Loucy (cell line): ENCODE measurements around the gene DENND6B.

Experiments used
- H2AFZ ChIP-seq: fragments of 200-600 bp; sonication (generic); 2 replicates; pipeline ENCODE4 v1.6.0; 2016; ENCODE audit warnings: antibody characterized with exemption, mild to moderate bottlenecking, low read length, moderate library complexity
- H3F3A ChIP-seq: fragments of 200-600 bp; 2 replicates; pipeline ENCODE4 v1.6.0; 2016; ENCODE audit warnings: antibody characterized with exemption, low read depth, mild to moderate bottlenecking
- H3K27me3 ChIP-seq: fragments of 200-600 bp; sonication (generic); 2 replicates; pipeline ENCODE4 v1.6.1; 2014; ENCODE audit warnings: low read length, mild to moderate bottlenecking; ENCODE audit not compliant: insufficient read depth, poor library complexity, severe bottlenecking
- H3K36me3 ChIP-seq: fragments of 200-600 bp; sonication (generic); 2 replicates; pipeline ENCODE4 v1.6.1; 2016; ENCODE audit warnings: low read length; ENCODE audit not compliant: insufficient read depth
- H3K4me1 ChIP-seq: fragments of 200-600 bp; sonication (generic); 2 replicates; pipeline ENCODE4 v1.5.1; 2014; ENCODE audit warnings: low read length, mild to moderate bottlenecking; ENCODE audit not compliant: insufficient read depth, poor library complexity, severe bottlenecking
- H3K4me2 ChIP-seq: fragments of 200-600 bp; sonication (generic); 2 replicates; pipeline ENCODE4 v1.6.0; 2014; ENCODE audit warnings: antibody characterized with exemption, low read length, low read depth, mild to moderate bottlenecking; ENCODE audit not compliant: poor library complexity, severe bottlenecking
- H3K4me3 ChIP-seq: fragments of 200-600 bp; sonication (generic); 2 replicates; pipeline ENCODE4 v1.5.1; 2014; ENCODE audit warnings: low read length, mild to moderate bottlenecking, mixed read lengths; ENCODE audit not compliant: poor library complexity, severe bottlenecking
- H3K79me2 ChIP-seq: fragments of 200-600 bp; sonication (generic); 2 replicates; pipeline ENCODE4 v1.6.1; 2014; ENCODE audit warnings: low read length; ENCODE audit not compliant: insufficient read depth
- H3K9ac ChIP-seq: fragments of 200-600 bp; sonication (generic); 2 replicates; pipeline ENCODE4 v1.6.0; 2014; ENCODE audit warnings: mild to moderate bottlenecking, low read depth, low read length, moderate library complexity; ENCODE audit not compliant: poor library complexity, severe bottlenecking
- H3K9me2 ChIP-seq: fragments of 200-600 bp; sonication (generic); replicated peaks from 2 replicates; pipeline ENCODE4 v1.6.1; 2016; ENCODE audit warnings: low read depth, low read length, mixed read lengths
- H3K9me3 ChIP-seq: fragments of 200-600 bp; sonication (generic); 2 replicates; pipeline ENCODE4 v1.6.1; 2014; ENCODE audit warnings: mild to moderate bottlenecking, antibody characterized with exemption, low read length, low read depth; ENCODE audit not compliant: insufficient read depth
- H4K20me1 ChIP-seq: fragments of 200-600 bp; sonication (generic); 2 replicates; pipeline ENCODE4 v1.6.0; 2014; ENCODE audit warnings: antibody characterized with exemption, low read length, mild to moderate bottlenecking; ENCODE audit not compliant: insufficient read depth, poor library complexity, severe bottlenecking
- CTCF ChIP-seq: fragments of 200-600 bp; sonication (generic); conservative IDR thresholded peaks from 2 replicates; pipeline ENCODE4 v1.5.1; 2014; ENCODE audit warnings: mild to moderate bottlenecking, antibody characterized with exemption, low read length
- EZH2phosphoT487 ChIP-seq: fragments of 200-600 bp; IDR thresholded peaks from 2 replicates; pipeline ENCODE4 v1.6.1; 2018; ENCODE audit warnings: antibody characterized with exemption, mild to moderate bottlenecking, moderate library complexity, borderline replicate concordance

DENND6B gene

GRCh38 chr22:50289942-50290630, 36.7 kb downstream of the DENND6B start:
- H3K36me3 ChIP-seq, result peaks cover 9% of the 10 kb centered on the region; the same call in 1 of the 2 replicates
- no peaks in the 10 kb centered on the region for H3K27me3 ChIP-seq
- no peaks in the 10 kb centered on the region for H3F3A ChIP-seq
- H3K9me3 ChIP-seq, result no peaks in the 10 kb centered on the region
- H3K4me2 ChIP-seq, result no peak overlapping the region
- no peak for TF ChIP-seq CTCF
- TF ChIP-seq EZH2phosphoT487, result no peak
- H3K9me2 ChIP-seq, result no peaks in the 10 kb centered on the region
- no peaks in the 10 kb centered on the region for H4K20me1 ChIP-seq
- peaks cover 3% of the 10 kb centered on the region for H3K4me1 ChIP-seq
- H3K9ac ChIP-seq, result no peak overlapping the region
- no peak overlapping the region for H2AFZ ChIP-seq
- no peak overlapping the region for H3K4me3 ChIP-seq
- H3K79me2 ChIP-seq, result no peaks in the 10 kb centered on the region; the same call in 1 of the 2 replicates

- Histone ChIP-seq H2AFZ (no peak overlapping the region), H3K9me2 (no peaks in the 10 kb centered on the region), H3K27me3 (no peaks in the 10 kb centered on the region), H3K79me2 (no peaks in the 10 kb centered on the region; the same call in 1 of the 2 replicates), H3K9me3 (no peaks in the 10 kb centered on the region), H4K20me1 (no peaks in the 10 kb centered on the region), H3K4me1 (peaks cover 3% of the 10 kb centered on the region), H3F3A (no peaks in the 10 kb centered on the region), H3K4me2 (no peak overlapping the region), H3K9ac (no peak overlapping the region), H3K36me3 (peaks cover 9% of the 10 kb centered on the region; the same call in 1 of the 2 replicates), H3K4me3 (no peak overlapping the region)
- TF ChIP-seq CTCF, result no peak
- TF ChIP-seq EZH2phosphoT487, result no peak
These were observed 37.5 kb downstream of the DENND6B start for GRCh38 chr22:50289151-50289941.

GRCh38 chr22:50287731-50288130, 39.1 kb downstream of the DENND6B start:
- Histone ChIP-seq H3K27me3 (no peaks in the 10 kb centered on the region), H3F3A (no peaks in the 10 kb centered on the region), H3K36me3 (peaks cover 9% of the 10 kb centered on the region; the same call in 1 of the 2 replicates), H3K79me2 (no peaks in the 10 kb centered on the region; the same call in 1 of the 2 replicates), H3K9ac (no peak overlapping the region), H3K4me1 (no peaks in the 10 kb centered on the region), H3K9me3 (no peaks in the 10 kb centered on the region), H4K20me1 (no peaks in the 10 kb centered on the region), H2AFZ (no peak overlapping the region), H3K9me2 (no peaks in the 10 kb centered on the region), H3K4me3 (no peak overlapping the region), H3K4me2 (no peak overlapping the region)
- no peak for TF ChIP-seq CTCF
- TF ChIP-seq EZH2phosphoT487, result no peak
